Stimulated activated CD4-positive, alpha-beta T cell treated with anti-CD3 and anti-CD28 coated beads, Interleukin-2, amount 100 ng/mL, for 24 hours (primary cell): ENCODE data around the gene KIF20B.
"Not testable (repeated sequence)": the region's sequence is repeated elsewhere in the genome, so short reads cannot be mapped to it uniquely, and the experiment has no call there.

ENCODE experiments used
- DNase-seq, 2 donors: peaks; one replicate each; pipeline ENCODE4 v3.0.0-alpha.2; 2020

The KIF20B gene

DNA sequence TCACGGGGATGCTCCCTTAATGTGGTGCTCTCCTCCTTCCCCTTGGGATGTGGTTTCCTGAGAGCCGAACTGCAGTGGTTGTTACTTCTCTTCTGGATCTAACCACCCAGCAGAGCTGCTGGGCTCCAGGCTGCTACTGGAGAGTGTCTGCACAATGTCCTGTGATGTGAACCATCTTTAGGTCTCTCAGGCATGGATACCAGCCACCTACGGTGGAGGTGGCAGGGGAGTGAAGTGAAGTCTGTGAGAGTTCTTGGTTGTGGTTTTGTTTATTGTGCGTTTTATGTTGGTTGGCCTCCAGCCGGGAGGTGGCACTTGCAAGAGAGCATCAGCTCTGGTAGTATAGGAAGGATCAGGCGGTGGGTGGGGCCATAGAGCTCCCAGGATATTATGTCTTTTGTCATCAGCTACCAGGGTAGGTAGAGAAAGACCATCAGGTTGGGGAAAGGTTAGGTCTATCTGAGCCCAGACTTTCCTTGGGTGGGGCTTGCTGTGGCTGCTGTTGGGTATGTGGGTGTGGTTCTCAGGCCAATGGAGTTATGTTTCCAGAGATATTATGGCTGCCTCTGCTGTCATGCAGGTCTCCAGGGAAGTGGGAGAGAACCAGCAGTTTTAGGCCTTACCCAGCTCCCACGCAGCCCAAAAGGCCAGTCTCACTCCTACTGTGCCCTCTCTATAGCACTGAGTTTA is 87.9 kb downstream of the KIF20B start:
- no peak for DNase-seq

DNA sequence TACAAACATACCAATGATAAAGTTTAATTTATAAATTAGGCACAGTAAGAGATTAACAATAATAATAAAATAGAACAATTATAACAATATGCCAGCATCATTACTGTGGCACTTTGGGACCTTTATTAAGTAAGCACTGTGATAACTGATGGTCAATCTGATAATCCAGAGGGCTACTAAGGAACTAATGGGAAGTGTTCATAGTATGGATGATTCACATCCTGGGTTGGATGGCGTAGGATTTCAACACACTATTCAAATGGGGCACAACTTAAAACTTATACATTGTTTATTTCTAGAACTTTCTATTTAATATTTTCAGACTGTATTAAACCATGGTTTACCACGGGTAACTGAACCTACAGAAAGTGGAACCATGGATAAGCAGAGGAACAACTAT is 90.8 kb downstream of the KIF20B start:
- DNase-seq, result no peak

DNA sequence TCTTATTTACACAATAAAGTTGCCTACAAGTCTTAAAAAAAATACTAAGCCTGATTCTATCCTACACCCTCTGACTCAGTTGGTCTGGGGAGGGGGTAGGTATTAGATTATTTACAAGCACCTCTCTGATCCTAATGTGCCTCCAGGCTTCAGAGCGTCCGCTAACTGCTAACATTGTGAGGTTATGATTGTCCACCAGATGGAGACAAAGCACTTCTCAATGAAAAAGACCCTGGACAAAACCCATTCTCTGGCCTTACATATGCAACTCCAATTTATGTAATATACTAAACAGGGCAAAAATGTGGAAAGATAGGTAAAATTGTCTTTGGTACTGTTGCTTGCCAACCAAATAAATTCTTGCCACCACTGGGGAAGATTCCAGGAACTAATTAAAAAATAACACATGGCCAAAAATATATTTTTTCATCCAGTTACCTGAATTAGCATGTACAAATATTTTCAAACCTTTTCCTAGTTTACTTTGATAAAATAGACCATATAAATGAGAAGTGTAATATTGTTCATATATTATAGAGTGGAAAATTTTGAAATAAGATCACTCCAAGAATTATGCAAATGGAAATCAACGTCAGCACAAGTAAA is 92.4 kb downstream of the KIF20B start:
- peak in 1 of 2 donors; percentile 33 for DNase-seq

DNA sequence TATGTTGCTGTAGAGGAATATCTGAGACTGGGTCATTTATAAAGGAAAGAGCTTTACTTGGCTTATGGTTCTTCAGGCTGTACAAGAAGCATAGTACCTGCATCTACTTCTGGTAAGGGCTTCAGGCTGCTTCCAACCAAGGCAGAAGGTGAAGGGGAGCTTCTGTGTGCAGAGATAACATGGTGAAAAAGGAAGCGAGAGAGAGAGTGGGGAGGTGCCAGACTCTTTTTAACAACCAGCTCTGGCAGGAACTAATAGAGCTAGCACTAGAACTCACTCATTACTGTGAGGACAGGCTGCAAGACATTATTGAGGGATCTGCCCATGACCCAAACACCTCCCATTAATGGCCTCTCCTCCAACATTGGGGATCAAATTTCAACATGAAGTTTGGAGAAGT is 94.5 kb downstream of the KIF20B start:
- no peak for DNase-seq

DNA sequence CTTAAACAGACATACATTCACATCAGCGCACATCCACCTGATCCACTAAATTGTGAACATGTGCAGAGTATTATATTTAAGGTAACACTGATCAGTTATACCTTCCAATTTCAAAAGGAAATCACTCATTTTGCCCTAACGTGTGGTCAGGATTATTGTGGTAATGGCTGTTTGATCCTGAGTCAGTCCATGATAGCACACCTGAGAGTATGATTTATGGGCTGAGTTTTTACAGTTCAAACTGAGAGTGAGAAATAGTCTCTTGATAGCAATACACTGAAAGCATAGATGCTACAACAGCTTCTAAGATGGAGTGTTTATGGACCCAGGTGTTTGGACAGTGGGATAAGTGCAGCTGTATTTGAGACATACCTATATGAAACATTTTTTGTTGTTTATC is 96.7 kb downstream of the KIF20B start:
- DNase-seq, result no peak

DNA sequence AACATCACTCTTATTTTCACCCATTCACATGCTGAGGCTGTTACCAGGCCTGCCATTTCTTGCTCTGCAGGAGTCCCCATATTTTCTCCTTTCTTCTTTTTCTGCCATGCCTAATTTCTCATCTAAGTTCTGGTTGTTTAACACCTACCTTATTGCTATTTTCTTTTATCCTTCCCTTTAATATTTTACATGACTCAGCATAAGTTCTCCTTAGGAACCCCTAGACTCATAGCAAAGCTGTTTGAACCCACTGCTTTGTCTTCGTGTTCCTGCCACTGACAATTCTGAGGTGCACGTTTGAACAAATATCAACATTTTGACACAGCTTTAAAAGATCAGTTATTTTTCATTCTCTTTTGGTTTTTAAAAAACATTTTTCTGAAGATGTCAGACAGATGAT is 98.2 kb downstream of the KIF20B start:
- no peak for DNase-seq

DNA sequence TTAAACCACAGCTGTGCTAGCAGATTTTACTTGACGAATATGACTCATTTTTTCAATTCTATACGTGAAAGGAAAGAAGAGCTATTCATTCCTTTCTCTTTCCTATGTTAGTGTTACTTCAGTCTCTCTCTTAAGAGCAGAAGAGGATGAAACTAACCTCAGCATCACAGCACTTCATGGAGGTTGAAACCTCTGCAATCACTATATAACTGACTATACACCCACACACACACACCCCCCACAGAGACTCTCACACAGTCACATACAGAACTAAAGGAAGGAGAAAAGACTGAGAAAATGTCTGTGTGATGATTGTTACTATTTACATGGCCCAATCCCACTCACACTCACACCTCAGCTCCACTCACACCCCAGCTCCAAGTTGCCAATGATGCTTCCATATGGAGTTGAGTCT is 104.2 kb downstream of the KIF20B start:
- DNase-seq, result peak; percentile 70 to 71

DNA sequence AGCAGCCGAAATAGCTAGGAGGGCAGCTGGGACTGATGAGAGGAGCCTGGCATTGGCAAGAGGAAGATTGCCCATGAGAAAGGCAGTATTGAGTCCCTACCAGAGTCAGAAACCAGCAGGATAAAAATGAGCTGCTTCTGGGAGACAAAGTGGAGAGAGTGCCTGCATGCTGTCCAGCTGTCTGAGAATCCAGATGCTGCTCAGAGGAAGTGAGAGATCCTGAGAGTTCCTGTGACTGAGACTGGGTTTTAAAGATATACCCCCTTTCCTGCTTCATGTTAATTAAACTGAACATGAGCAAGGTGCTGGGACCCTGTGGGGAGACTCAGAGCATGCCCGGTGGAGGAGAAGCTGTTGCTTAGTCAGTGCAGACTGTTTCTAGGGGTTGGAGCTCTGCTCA is 107.5 kb downstream of the KIF20B start:
- no peak for DNase-seq

DNA sequence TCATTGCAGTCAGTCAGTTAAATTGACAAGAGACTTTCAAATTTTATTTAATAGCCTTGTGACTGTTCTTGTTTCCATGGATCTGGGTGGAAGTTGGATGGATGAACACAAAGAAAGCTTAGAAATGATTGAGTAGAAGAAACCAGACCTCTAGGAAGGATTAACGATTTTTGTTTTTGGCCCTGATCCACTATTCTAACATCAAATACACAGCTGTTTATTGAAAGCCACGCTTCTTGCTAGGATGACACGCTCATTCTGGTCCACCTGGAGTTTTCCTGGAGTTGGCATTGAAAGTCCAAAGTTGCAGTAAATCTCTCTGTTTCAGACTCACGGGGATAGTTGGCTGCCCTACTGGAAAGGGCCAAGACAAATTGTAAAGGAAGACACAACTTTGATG is 108.4 kb downstream of the KIF20B start:
- no peak for DNase-seq

DNA sequence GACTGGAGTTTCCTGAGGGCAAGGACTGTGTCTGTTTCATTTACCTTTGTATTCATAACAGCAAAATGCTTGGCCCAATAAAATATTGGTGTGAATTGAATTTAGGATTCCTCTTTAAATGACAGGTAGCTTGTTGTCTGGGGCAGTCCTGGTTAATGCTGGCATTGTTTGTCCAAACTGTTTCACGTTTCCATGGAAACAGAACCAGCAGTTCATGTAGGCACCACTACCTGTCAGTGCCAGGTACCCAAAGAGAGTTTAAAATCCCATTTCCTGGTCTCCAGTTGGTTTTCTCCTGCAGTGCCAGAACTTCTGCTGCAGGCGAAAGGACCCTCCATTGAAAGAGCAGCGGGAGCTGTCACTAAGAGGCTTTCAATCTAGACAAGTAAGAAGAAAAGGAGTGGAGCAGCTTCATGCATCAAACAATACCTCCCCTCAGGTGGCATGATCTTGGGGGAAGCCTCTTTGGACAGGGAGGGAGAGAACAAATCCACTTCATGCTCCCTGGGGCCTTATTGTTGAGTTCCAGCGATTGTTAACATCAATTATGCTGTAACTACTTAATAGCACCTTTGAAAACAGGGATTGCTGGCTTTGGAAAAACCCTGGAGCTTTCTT is 109.6 kb downstream of the KIF20B start:
- DNase-seq, result no peak

DNA sequence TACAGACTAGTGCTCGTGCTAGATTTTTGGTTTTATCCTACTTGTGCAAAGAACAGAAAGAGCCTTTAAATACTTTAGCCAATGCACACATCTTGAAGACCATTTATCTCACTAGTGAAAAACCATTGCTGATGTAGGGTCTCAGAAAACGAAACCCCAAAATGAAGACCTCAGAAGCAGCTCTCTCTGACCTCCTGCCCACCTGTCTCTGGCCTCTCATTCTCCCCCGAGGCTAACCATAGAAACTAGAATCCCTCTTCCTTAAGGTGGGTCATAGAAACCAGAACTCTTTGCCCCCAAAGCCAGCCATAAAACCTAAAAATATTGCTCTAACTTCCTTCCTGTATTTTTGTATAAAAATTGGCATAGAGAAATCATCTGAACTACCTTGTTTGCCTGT is 112.2 kb downstream of the KIF20B start:
- DNase-seq, result no peak

DNA sequence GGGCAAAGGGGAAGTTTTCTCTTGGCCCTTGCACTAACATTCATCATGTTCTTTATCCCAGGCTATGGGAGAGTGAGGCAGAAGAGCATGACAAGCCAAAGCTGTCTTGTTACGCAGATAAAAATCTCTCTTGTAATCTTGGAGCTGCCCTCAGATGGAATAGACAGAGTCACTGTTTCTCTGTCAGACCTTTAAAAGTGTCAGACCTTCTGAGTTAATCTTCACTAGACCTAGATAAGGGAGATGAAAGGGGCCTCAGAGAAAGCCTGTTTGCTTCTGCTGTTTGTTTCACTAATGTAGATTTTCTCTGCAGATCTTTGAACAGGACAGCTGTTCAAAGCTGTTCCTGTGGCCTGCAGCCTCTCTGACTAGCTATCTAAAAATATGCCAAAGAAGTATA is 112.9 kb downstream of the KIF20B start:
- no peak for DNase-seq

DNA sequence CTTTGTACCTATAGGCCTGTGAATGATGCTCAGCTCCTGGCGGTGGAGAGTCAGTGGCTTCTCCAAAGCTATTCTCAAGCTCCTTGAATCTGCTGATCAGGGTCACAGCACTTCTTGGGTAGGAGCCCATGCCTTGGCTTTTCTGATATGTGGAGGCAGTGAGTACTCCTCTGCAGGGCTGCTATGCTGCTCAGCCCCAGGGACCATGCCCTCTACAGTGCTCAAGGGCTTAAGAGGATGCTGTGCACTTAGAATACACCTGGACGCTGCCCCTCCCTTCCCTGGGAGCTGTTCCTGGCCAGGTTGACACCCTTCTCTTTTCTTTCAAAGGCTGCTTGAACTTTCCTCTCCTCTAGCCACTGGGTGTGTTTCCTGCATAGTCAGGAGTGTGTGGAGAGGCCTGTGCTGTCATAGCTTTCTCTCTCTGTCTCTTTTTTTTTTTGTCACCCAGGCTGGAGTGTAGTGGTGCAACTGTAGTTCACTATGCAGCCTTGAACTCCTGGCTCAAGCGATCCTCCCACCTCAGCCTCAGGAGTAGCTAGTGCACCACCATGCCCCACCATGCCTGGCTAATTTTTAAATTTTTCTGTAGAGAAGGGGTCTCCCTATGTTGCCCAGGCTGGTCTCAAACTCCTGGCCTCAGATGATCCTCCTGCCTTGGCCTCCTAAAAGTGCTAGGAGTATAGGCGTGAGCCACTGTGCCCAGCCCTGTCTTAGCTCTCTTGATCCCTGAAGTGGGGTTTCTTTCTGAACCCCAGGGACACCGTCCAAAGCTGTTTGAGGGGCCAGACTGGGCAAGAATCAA is 113.9 kb downstream of the KIF20B start:
- DNase-seq, result no peak

DNA sequence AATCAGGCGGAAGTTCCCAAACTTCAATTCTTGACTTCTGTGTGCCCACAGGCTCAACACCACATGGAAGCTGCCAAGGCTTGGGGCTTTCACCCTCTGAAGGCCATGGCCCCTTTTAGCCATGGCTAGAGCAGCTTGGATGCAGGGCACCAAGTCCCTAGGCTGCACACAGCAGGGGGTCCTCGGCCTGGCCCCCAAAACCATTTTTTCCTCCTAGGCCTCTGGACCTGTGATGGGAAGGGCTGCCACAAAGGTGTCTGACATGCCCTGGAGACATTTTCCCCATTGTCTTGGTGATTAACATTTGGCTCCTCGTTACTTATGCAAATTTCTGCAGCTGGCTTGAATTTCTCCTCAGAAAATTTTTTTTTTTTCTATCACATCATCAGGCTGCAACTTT is 117.6 kb downstream of the KIF20B start:
- DNase-seq, result not testable (repeated sequence)
